Measurements from ENCODE around the gene TUBB2A. TPM values are rescaled to one million over a fixed set of nuclear protein-coding genes. Genes with fewer than 3 reads are reported as not detected.

TUBB2A gene
- total RNA-seq, 1 experiment from 2014 or later = 70.2 TPM

DNA sequence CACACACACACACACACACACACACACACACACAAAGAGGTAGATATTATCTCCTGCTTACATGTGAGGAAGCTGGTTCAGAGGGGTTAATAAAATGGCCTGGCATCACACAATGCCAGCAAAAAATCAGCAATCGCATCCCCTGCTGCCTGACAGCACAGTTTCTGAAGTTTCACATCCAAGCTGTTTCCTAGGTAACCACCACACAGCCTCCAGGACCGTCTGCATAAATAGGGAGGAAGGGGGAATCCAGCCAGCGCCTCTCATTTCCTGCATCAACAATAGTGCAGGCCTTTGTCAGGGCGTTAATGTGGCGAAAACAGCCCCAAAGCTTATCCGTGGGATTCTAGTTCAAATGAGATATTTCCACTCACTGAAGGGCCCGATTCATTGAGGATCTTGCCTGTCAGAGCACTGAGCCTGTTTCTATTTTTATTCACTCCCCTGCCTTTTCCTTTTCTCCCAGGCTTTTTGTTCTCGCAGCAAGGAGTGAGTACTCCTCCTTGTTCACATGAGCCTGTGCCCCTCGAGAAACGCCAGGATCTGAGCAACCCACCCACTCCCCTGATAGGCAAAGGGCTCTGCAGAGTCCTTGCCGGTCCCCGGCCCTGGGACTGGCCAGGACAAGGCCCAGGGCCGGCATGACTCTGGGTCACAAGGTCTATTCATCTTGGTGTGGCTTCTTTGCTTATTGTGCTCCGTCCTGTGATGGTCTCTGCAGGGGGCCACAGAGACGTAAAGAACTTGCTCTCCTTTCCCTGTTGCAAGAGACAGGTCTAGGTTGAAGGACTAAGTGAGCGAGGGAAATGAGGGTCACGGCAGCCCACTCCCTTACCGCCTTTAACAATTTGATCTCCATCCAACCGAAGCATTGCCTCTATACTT is 37.4 kb upstream of the TUBB2A start:
- no peak overlapping the region for H3K4me2 ChIP-seq (ENCODE audit: low read length)
- H3K79me2 ChIP-seq (ENCODE audit: low read length) = no peaks in the 10 kb centered on the region
- no peak overlapping the region for H3K4me3 ChIP-seq (ENCODE audit: low read length)
- ChIA-PET POLR2A (ENCODE audit: unreplicated experiment) (interaction anchor here (0.6 kb wide), 1 partner anchor 126 kb away, joined by 7 read pairs; no protein-coding TSS in a partner anchor), CTCF (no interaction called here)
- no peaks in the 10 kb centered on the region for H4K20me1 ChIP-seq (ENCODE audit: low read length)
- H3K4me1 ChIP-seq (ENCODE audit: insufficient read depth, low read length) = no peaks in the 10 kb centered on the region
- BruUV-seq (replicated peaks) = no TSS peak
- no peaks in the 10 kb centered on the region for H3K9me2 ChIP-seq (replicated peaks; ENCODE audit: low read length)
- TF ChIP-seq, protein P1, sequence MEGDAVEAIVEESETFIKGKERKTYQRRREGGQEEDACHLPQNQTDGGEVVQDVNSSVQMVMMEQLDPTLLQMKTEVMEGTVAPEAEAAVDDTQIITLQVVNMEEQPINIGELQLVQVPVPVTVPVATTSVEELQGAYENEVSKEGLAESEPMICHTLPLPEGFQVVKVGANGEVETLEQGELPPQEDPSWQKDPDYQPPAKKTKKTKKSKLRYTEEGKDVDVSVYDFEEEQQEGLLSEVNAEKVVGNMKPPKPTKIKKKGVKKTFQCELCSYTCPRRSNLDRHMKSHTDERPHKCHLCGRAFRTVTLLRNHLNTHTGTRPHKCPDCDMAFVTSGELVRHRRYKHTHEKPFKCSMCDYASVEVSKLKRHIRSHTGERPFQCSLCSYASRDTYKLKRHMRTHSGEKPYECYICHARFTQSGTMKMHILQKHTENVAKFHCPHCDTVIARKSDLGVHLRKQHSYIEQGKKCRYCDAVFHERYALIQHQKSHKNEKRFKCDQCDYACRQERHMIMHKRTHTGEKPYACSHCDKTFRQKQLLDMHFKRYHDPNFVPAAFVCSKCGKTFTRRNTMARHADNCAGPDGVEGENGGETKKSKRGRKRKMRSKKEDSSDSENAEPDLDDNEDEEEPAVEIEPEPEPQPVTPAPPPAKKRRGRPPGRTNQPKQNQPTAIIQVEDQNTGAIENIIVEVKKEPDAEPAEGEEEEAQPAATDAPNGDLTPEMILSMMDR (conservative IDR thresholded peaks at IDR 0.05; ENCODE audit: low read depth, low read length) = no peak
- no peak for TF ChIP-seq EZH2phosphoT487 (IDR thresholded peaks at IDR 0.05; ENCODE audit: borderline replicate concordance, low read length)
- no peak for TF ChIP-seq EZH2 (IDR thresholded peaks at IDR 0.05; ENCODE audit: low read length, unreplicated experiment)
- no peaks in the 10 kb centered on the region for H3K9me3 ChIP-seq (ENCODE audit: low read length)
- intact Hi-C loops (cut with micrococcal nuclease) = no loop called here
- no peak overlapping the region for H3K27ac ChIP-seq (ENCODE audit: low read length)
- H3K9ac ChIP-seq (ENCODE audit: low read length) = no peak overlapping the region
- H2AFZ ChIP-seq (ENCODE audit: low read length) = no peak overlapping the region
- DNase-seq (no peak), ATAC-seq (no peak)
- H3K36me3 ChIP-seq (ENCODE audit: low read depth, low read length) = no peaks in the 10 kb centered on the region
- no peaks in the 10 kb centered on the region for H3F3A ChIP-seq (ENCODE audit: low read length, unreplicated experiment)
- no peaks in the 10 kb centered on the region for H3K27me3 ChIP-seq (ENCODE audit: low read length)

DNA sequence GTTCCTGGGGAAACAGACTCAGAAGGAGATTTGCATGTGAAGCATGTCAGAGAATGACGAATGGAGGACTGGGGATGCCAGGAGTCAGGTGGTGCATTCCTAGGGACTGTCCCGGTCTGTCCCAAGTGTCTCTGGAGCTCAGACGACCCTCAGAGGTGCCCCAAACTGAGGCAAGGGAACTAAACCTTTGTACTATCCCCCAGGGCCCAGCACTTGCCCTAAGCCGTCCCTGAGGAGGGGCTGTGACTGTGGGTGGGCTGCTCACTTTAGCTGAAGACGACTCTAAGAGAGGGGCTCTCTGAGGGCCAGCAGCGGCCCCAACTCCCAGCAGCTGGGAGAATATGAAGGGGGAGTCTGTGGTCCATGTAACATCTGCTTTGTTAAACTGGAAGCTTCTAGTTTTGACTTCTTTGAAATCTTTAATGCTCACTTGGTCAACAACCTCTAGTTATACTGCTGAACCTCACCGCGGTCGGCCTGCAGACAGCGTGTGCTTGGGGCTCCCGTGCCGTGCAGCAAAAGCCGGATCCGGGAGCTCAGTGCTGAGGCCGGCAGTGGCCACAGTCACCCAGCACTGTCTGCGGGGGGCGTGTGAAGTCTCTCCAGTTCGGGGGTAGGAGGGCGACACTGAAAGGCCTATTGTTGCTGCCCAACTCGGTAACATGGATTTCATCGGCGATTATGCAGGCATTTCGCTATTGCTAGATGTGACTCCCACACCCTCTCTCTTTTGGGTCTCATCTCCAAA is 35.9 kb upstream of the TUBB2A start:
- no peak overlapping the region for H3K4me3 ChIP-seq (ENCODE audit: low read length)
- DNase-seq (no peak), ATAC-seq (no peak)
- no peaks in the 10 kb centered on the region for H3K9me2 ChIP-seq (replicated peaks; ENCODE audit: low read length)
- H3K27ac ChIP-seq (ENCODE audit: low read length) = no peak overlapping the region
- ChIA-PET POLR2A (ENCODE audit: unreplicated experiment) (no interaction called here), CTCF (no interaction called here)
- intact Hi-C loops (cut with micrococcal nuclease) = no loop called here
- TF ChIP-seq, protein P1 (conservative IDR thresholded peaks at IDR 0.05; ENCODE audit: low read depth, low read length) = no peak
- no peak for TF ChIP-seq EZH2 (IDR thresholded peaks at IDR 0.05; ENCODE audit: low read length, unreplicated experiment)
- no peak for TF ChIP-seq EZH2phosphoT487 (IDR thresholded peaks at IDR 0.05; ENCODE audit: borderline replicate concordance, low read length)
- H3K9me3 ChIP-seq (ENCODE audit: low read length) = no peaks in the 10 kb centered on the region
- no peaks in the 10 kb centered on the region for H3K4me1 ChIP-seq (ENCODE audit: insufficient read depth, low read length)
- no peaks in the 10 kb centered on the region for H4K20me1 ChIP-seq (ENCODE audit: low read length)
- no peak overlapping the region for H3K4me2 ChIP-seq (ENCODE audit: low read length)
- H2AFZ ChIP-seq (ENCODE audit: low read length) = no peak overlapping the region
- no peaks in the 10 kb centered on the region for H3K36me3 ChIP-seq (ENCODE audit: low read depth, low read length)
- no TSS peak for BruUV-seq (replicated peaks)
- no peaks in the 10 kb centered on the region for H3F3A ChIP-seq (ENCODE audit: low read length, unreplicated experiment)
- H3K79me2 ChIP-seq (ENCODE audit: low read length) = no peaks in the 10 kb centered on the region
- no peak overlapping the region for H3K9ac ChIP-seq (ENCODE audit: low read length)
- no peaks in the 10 kb centered on the region for H3K27me3 ChIP-seq (ENCODE audit: low read length)
